DMS 273 treated with DMSO at 0.1 percent for 48 hours (cell line): Measurements from ENCODE around the gene UGT1A4.

Experiments used
- DNase-seq: peaks from one replicate; lab custom pipeline; 2025; lab: John Stamatoyannopoulos, UW

UGT1A4 gene

GRCh38 chr2:233718552-233718951 is at the start of gene UGT1A4:
UGT1A4 (plus strand) TSS chr2:233718736; CDS start chr2:233718821, 85 bp downstream.
- no peak for DNase-seq

DNA sequence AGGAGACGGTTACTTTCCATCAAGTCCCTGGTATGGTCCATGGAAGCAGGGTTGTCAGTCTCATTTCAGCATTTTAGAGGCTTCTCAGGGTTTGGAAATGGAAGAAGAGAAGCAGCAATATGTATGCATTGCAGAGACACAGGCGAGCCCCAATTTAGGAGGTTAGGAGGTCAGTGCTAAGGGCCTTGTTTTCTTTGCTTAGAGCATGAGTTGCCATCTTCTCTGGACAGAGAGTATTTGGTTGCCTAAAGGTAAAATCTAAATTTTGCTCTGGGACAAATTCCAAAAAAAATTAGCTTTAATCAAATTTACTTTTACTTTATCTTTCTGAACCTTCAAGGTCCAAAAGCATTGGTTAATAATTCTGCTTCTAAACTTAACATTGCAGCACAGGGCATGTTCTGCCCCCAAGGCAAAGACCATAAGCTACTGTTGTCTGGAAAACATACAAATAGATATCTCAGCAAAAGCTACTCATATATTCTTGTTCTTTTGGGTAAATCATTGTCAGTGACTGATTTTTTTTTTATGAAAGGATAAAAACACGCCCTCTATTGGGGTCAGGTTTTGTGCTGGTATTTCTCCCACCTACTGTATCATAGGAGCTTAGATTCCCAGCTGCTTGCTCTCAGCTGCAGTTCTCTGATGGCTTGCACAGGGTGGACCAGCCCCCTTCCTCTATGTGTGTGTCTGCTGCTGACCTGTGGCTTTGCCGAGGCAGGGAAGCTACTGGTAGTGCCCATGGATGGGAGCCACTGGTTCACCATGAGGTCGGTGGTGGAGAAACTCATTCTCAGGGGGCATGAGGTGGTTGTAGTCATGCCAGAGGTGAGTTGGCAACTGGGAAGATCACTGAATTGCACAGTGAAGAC is 47.0 kb upstream of the UGT1A4 start, which contains the start of gene UGT1A9:
Gene UGT1A9 (plus strand): TSS at position 609 of the 872 bp plus-strand sequence. CDS start 37 bp downstream, at position 646.
- no peak for DNase-seq

DNA sequence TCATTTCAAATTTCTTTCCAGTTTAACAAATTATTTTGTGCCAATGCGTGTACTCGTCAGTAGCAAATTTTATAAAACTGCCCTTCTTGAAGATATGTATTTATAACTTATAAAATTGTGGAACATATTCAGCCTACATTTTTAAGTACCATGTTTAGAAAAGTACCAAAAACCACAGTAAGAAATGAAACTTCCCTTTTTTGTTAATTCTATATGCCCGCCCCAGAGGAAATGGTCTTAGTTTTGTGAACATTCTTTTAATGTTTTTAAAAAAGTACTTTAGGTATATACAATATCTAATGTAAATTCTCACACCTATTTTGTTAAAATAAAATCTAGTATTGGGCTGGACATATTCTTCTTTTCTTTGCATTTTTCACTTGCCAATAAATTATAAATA is 45.6 kb upstream of the UGT1A4 start:
- no peak for DNase-seq

DNA sequence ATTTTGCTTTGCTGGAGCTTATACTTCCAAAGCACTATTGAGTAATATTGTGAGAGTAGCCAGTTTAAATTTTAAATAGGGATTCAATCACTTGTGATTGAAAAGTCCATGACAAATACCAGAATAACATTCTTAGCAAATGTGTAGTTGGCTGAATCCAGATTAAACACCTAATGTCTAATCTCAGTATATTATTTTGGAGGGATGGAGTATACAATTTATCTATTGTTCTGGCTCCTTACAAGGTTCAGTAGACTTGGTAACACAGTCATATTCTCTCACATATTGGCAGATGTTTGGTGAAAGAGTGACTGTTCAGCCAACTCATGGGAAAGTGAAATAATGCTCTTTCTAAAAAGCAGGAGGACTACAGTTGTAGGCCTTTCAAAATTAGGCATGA is 44.6 kb upstream of the UGT1A4 start:
- no peak for DNase-seq

DNA sequence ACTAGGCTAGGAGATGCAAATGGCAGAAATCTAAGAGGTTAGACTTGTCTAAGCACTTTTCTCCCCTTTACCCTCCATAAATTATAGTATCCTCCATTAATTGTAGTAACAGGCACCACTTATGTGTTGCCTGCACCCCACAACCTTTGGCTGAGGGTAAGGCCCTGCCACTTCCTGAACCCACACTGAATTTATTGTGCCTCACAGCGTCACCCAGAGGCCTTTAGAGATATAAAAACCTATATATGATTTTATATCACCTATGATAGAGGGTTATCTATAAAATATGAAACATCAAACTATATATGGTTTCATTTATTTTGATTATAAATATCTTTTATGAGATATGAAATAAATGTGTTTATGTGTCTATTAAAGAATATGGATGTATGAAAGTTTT is 44.2 kb upstream of the UGT1A4 start:
- no peak for DNase-seq

DNA sequence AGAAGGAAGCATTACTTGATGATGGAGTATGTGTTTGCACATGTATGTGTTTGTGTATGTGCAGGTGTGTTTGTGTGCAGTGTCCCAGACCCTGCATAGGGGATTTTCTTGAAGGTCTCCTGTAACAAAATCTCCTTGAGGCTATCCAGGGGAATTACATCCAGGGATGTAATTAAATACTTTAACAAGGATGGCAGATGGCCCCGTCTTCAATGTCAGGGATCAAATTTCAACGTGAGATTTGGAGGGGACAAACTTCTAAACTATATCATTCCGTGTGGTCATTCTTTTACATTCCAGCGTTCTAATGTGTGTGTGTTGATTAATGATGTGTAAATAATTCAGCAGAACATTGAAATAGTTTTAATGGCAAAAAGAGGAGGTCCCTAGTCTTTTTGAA is 43.5 kb upstream of the UGT1A4 start:
- DNase-seq, result peak; percentile 27

DNA sequence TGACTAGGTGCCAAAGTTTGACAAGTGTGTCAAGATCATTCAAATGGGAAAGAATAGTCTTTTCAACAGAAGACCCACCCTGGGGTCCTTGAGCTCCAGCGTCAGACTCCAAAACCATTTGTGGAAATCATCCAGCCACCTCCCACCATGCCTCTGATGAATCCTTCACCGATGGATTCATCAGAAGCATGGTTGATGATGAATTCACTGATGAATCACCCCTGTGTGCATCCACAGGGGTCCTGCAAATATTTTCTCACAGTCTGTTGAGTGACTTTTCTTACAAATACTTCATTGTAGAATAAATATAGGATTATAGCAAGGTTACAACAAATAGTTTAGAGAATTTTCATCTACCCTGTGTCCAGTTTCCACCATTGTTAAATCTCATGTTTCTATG is 42.5 kb upstream of the UGT1A4 start:
- DNase-seq, result no peak

DNA sequence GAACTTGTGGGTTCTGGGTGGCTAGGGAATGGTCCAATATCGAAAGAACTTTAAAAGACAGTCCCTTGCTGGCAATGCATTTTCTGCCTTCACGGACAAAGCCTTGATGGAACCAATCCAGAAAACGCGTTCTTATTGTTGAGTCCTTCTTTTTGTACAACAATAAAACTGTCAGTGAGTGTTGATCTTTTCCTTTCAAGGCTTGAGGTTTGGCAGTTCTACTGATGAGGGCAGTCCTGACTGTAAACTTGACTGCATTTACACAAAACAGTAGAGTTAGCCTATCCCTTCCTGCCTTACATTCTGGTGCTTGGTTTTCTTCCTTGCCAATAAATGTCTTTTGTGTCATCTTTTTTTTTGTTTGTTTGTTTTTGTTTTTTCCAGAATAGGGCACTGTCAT is 39.3 kb upstream of the UGT1A4 start:
- DNase-seq, result no peak

DNA sequence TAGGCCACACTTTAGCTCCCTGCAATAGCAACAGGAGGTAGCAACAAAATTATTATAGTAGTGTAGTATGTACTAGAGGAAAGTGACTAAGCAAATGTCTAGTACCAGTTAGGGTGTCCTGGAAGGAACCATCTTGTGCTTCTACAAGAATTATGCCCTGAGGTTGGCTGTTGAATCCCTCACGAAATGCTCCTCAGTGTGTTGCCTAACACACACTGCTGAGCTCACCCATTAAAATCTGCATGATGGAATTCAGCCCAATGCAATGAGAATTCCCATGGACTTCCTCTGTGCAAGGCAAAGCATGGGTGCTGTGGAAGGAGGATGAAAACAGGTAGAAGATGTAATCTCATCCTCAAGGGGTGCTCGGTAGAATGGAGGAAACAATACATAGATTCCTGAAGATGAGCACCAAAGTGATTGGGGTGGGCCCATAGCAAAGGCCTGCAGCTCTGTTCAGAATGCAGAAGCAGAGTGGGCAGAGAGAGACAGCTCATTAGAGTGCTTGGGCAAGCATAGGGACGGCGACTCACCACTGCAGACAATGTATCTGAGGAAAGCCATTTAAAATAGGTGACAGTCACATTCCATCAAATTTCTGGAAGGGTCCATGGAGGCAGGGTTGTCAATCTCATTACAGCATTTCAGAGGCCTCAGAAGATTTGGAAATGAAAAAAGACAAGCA is 38.0 kb upstream of the UGT1A4 start:
- DNase-seq, result no peak

DNA sequence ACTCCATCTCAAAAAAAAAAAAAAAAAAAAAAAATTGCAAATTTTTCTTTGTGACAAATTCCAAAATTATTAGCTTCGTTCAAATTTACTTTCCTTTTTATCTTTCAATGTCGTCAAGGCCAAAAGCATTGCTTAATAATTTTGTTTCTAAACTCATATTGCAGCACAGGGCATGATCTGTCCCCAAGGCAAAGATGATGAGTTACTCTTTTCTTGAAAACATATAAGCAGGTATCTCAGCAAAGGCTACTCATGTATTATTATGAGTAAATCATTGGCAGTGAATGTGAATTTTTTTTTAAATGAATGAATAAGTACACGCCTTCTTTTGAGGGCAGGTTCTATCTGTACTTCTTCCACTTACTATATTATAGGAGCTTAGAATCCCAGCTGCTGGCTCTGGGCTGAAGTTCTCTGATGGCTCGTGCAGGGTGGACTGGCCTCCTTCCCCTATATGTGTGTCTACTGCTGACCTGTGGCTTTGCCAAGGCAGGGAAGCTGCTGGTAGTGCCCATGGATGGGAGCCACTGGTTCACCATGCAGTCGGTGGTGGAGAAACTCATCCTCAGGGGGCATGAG is 36.9 kb upstream of the UGT1A4 start, which contains the start of gene UGT1A7:
Gene UGT1A7 (plus strand): TSS at position 381 of the 579 bp plus-strand sequence. CDS start 37 bp downstream, at position 418.
- no peak for DNase-seq

- no peak for DNase-seq
Measured at GRCh38 chr2:233684640-233685039, 33.9 kb upstream of the UGT1A4 start.

GRCh38 chr2:233686928-233687327 is 31.6 kb upstream of the UGT1A4 start:
- no peak for DNase-seq

DNA sequence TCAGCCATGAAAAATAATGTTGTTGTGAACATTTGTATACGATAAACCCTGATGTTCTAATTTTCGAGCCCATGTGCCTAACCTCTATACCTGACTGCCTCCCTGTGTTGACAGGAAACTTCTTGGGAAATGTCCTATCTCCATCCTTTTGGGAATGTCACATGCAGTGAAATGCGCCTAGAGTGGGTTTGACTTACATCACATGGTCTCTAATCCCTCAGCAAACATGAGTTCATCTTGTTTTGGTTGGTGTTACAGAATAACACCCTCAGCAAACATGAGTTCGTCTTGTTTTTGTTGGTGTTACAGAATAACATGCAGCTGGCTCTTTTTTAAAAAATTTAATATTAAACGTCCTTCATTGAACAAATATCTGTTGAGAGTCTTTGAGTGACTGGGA is 30.2 kb upstream of the UGT1A4 start:
- DNase-seq, result no peak

GRCh38 chr2:233689031-233689430 is 29.5 kb upstream of the UGT1A4 start:
- DNase-seq, result no peak

- no peak for DNase-seq
Measured at GRCh38 chr2:233689501-233689900, 29.0 kb upstream of the UGT1A4 start.

DNA sequence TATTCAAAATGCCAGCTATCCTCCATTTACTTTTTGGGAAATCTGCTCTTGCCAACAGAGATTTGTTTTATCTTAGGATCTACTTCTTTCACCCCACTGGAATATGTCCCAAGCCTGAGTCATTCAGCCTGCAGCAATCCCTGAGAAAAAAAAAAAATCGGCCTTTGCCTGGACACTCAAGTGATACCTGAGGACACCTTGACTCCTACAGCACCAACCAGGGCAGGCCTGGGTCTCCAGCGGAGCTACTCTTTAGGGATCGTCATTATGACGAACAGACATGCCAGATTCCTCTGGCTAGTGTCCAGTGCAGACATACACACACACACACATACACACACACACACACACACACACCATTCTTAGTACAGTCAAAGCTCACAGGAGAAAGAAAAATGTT is 28.1 kb upstream of the UGT1A4 start:
- DNase-seq, result no peak

DNA sequence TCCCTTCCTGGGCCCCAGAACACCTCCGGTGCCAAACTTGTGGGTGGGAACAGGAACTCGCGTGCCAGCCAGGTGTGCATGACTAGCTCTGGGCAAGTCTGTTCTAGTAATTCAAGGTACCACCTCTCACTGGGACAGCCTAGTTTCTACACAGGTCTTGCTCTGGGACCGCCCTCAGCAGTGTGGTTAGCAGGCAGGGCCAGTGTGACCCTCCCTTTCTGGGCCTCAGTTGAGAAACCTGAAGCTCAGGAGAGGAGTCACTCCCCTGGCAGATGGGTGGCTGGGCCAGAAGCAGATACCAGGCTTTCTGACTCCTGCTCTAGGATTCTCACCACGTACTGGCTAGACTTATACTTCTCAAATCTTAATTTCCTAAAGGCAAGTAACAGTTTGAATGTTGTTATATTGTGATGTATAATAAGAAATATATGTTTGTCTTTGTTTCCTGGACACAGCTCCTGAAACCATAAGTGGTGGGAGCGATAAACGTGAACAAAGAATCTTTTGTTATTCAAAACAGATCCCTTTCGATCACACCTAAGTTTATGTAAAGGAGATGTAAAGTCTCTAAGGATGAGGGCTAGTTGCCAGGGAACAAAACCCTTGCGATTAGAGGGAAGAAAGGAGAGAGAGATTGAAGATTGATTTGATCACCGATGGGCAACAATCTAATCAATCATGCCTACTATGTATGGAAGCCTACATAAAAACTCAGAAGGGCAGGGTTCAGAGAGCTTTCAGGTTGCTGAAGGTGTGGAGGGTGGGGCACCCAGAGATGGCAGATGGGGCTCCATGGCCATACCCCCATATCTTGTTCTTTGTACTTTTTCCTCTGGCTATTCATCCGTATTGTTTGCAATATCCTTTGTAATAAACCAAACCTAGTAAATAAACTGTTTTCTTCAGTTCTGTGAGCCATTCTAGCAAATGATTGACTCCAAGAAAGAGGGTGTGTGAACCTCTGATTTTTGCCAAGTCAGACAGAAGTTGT is 26.8 kb upstream of the UGT1A4 start:
- DNase-seq, result no peak

DNA sequence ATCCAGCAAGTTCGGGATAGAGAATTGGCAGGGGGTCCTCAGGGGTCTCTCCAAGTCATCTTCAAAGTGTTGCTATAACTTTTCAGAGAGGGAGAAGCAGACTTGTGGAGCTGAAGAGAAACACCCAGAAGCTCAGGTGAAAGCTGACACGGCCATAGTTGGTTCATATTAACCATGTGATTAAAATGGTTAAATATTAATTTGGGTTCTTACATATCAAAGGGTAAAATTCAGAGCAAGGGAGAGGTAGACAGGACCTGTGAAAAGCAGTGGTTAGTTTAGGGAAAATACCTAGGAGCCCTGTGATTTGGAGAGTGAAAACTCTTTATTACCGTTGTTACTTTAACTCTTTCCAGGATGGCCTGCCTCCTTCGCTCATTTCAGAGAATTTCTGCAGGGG is 25.9 kb upstream of the UGT1A4 start, which contains the start of gene UGT1A6:
Gene UGT1A6 (plus strand): TSS at position 243 of the 400 bp plus-strand sequence. CDS start 115 bp downstream, at position 358.
- no peak for DNase-seq

GRCh38 chr2:233693963-233694362 is 24.6 kb upstream of the UGT1A4 start:
- DNase-seq, result no peak

GRCh38 chr2:233698740-233699139 is 19.8 kb upstream of the UGT1A4 start:
- no peak for DNase-seq

GRCh38 chr2:233699424-233700027 is 19.0 kb upstream of the UGT1A4 start:
- DNase-seq, result no peak
